Vagina (tissue), 2 donors: ENCODE results near the gene HELB. TPM values are rescaled to one million over a fixed set of nuclear protein-coding genes. Genes with fewer than 3 reads are reported as not detected.

Experiments
- DNase-seq, 2 donors: peaks; one replicate each; pipeline ENCODE4 v3.0.0-alpha.2; 2017; ENCODE audit errors: extremely low spot score in 2 of 2
- H3K27ac ChIP-seq: fragments of 200-600 bp; sonication (generic); one replicate; pipeline ENCODE4 v1.5.1; 2019
- H3K27me3 ChIP-seq: fragments of 200-600 bp; sonication (generic); one replicate; pipeline ENCODE4 v1.5.1; 2019
- H3K36me3 ChIP-seq, 2 donors: fragments of 200-600 bp; sonication (generic); one replicate each; pipeline ENCODE4 v1.5.1; 2017 to 2019
- H3K4me1 ChIP-seq: fragments of 200-600 bp; sonication (generic); one replicate; pipeline ENCODE4 v1.5.1; 2019
- H3K4me3 ChIP-seq, 2 donors: fragments of 200-600 bp; sonication (generic); 1 replicate in 1 of 2; 2 replicates in 1 of 2; pipeline ENCODE4 v1.5.1; 2016 to 2019
- H3K9me3 ChIP-seq: fragments of 200-600 bp; sonication (generic); one replicate; pipeline ENCODE4 v1.5.1; 2019
- CTCF ChIP-seq, 3 experiments: fragments of 450-650 bp in 2 of 3; fragments of 200-600 bp in 1 of 3; sonication (generic) in 1 of 3; IDR thresholded peaks; one replicate each; pipeline ENCODE4 v1.5.1; 2017 to 2019; ENCODE audit warnings: antibody characterized with exemption in 3 of 3, mild to moderate bottlenecking in 2 of 3, moderate library complexity in 2 of 3
- POLR2A ChIP-seq, 2 donors: fragments of 450-650 bp; IDR thresholded peaks; one replicate each; pipeline ENCODE4 v1.6.1; 2017; ENCODE audit warnings: antibody characterized with exemption in 2 of 2, mild to moderate bottlenecking in 2 of 2, moderate library complexity in 2 of 2
- POLR2AphosphoS5 ChIP-seq, 2 donors: sonication (generic); formaldehyde crosslinking; IDR thresholded peaks; one replicate each; pipeline ENCODE4 v1.9.0; 2017; ENCODE audit warnings: antibody characterized with exemption in 2 of 2, mild to moderate bottlenecking in 2 of 2, low read depth in 1 of 2; ENCODE audit not compliant: insufficient read depth in 1 of 2
- intact Hi-C: fragments of 100-400 bp; cut with DNase I; formaldehyde crosslinking; loops from one replicate; pipeline ENCODE4 v1.15.1; 2023
- total RNA-seq: library from RNA; depleted of rRNA; stranded (reverse); fragments of >200 nt; gene quantifications from one replicate; pipeline ENCODE4 v1.2.3, GENCODE V29; 2016

HELB gene
- total RNA-seq, 1 donor from 2014 or later, result 5.2 TPM

GRCh38 chr12:66359300-66359699 lies 57.0 kb downstream of the HELB start:
- TF ChIP-seq CTCF (IDR thresholded peaks at IDR 0.05), result no peak
- TF ChIP-seq POLR2AphosphoS5 (IDR thresholded peaks at IDR 0.05; ENCODE audit: insufficient read depth in 1 of 2, low read depth in 1 of 2), result no peak
- TF ChIP-seq POLR2A (IDR thresholded peaks at IDR 0.05), result no peak

GRCh38 chr12:66361703-66362102 lies 59.4 kb downstream of the HELB start:
- no peak overlapping the region for H3K27ac ChIP-seq
- no peaks in the 10 kb centered on the region for H3K27me3 ChIP-seq
- TF ChIP-seq POLR2A (IDR thresholded peaks at IDR 0.05) (no peak), POLR2AphosphoS5 (IDR thresholded peaks at IDR 0.05; ENCODE audit: insufficient read depth in 1 of 2, low read depth in 1 of 2) (no peak), CTCF (IDR thresholded peaks at IDR 0.05) (no peak)
- no peaks in the 10 kb centered on the region for H3K4me1 ChIP-seq
- no peak for DNase-seq
- H3K36me3 ChIP-seq, result no peaks in the 10 kb centered on the region
- no peak overlapping the region for H3K4me3 ChIP-seq
- H3K9me3 ChIP-seq, result no peaks in the 10 kb centered on the region
- intact Hi-C loops, result no loop called here

More at GRCh38 chr12:66359300-66359699, 57.0 kb downstream of the HELB start:
- Histone ChIP-seq H3K4me1 (no peaks in the 10 kb centered on the region), H3K36me3 (no peaks in the 10 kb centered on the region), H3K27ac (no peak overlapping the region), H3K27me3 (no peaks in the 10 kb centered on the region), H3K4me3 (no peak overlapping the region), H3K9me3 (no peaks in the 10 kb centered on the region)
- DNase-seq, result peak in 1 of 2 donors; percentile 58
- intact Hi-C loops, result no loop called here

- no peak overlapping the region for H3K27ac ChIP-seq
Measured at GRCh38 chr12:66365718-66366490, 63.6 kb downstream of the HELB start.

GRCh38 chr12:66367015-66367667 lies 64.8 kb downstream of the HELB start:
- intact Hi-C loops, result no loop called here
- no peak overlapping the region for H3K4me3 ChIP-seq
- no peaks in the 10 kb centered on the region for H3K4me1 ChIP-seq
- TF ChIP-seq POLR2A (IDR thresholded peaks at IDR 0.05) (no peak), CTCF (IDR thresholded peaks at IDR 0.05) (no peak), POLR2AphosphoS5 (IDR thresholded peaks at IDR 0.05; ENCODE audit: insufficient read depth in 1 of 2, low read depth in 1 of 2) (no peak)
- H3K36me3 ChIP-seq, result no peaks in the 10 kb centered on the region
- H3K9me3 ChIP-seq, result no peaks in the 10 kb centered on the region
- no peaks in the 10 kb centered on the region for H3K27me3 ChIP-seq
- no peak for DNase-seq
- H3K27ac ChIP-seq, result no peak overlapping the region

More at GRCh38 chr12:66365718-66366490, 63.6 kb downstream of the HELB start:
- Histone ChIP-seq H3K27me3 (no peaks in the 10 kb centered on the region), H3K36me3 (no peaks in the 10 kb centered on the region), H3K4me3 (no peak overlapping the region), H3K4me1 (no peaks in the 10 kb centered on the region), H3K9me3 (no peaks in the 10 kb centered on the region)
- intact Hi-C loops, result no loop called here
- DNase-seq, result no peak
- no peak for TF ChIP-seq CTCF (IDR thresholded peaks at IDR 0.05)
- no peak for TF ChIP-seq POLR2AphosphoS5 (IDR thresholded peaks at IDR 0.05; ENCODE audit: insufficient read depth in 1 of 2, low read depth in 1 of 2)
- no peak for TF ChIP-seq POLR2A (IDR thresholded peaks at IDR 0.05)

GRCh38 chr12:66371982-66372381 lies 69.7 kb downstream of the HELB start:
- no peak for DNase-seq
- Histone ChIP-seq H3K4me3 (no peak overlapping the region), H3K4me1 (no peaks in the 10 kb centered on the region), H3K9me3 (no peaks in the 10 kb centered on the region), H3K27ac (no peak overlapping the region), H3K27me3 (no peaks in the 10 kb centered on the region), H3K36me3 (no peaks in the 10 kb centered on the region)
- TF ChIP-seq POLR2A (IDR thresholded peaks at IDR 0.05) (no peak), CTCF (IDR thresholded peaks at IDR 0.05) (no peak), POLR2AphosphoS5 (IDR thresholded peaks at IDR 0.05; ENCODE audit: insufficient read depth in 1 of 2, low read depth in 1 of 2) (no peak)
- intact Hi-C loops, result no loop called here
